GM23248 (cell line): Measurements from ENCODE around the gene COMMD7. TPM values are rescaled to one million over a fixed set of nuclear protein-coding genes. Genes with fewer than 3 reads are reported as not detected.

Experiments
- DNase-seq: peaks from one replicate; pipeline ENCODE4 v3.0.0-alpha.2; 2015
- H2AFZ ChIP-seq: fragments of 200-600 bp; sonication (generic); 2 replicates; pipeline ENCODE4 v1.6.1; 2016; ENCODE audit warnings: antibody characterized with exemption
- H3F3A ChIP-seq: fragments of 200-600 bp; sonication (generic); 2 replicates; pipeline ENCODE4 v1.6.1; 2016; ENCODE audit warnings: mild to moderate bottlenecking, antibody characterized with exemption, mixed run types; ENCODE audit not compliant: insufficient read depth
- H3K27ac ChIP-seq: fragments of 200-600 bp; sonication (generic); 2 replicates; pipeline ENCODE4 v1.5.1; 2016; ENCODE audit warnings: mild to moderate bottlenecking
- H3K27me3 ChIP-seq: fragments of 200-600 bp; sonication (generic); replicated peaks from 2 replicates; pipeline ENCODE4 v1.6.1; 2016; ENCODE audit warnings: mild to moderate bottlenecking; ENCODE audit not compliant: insufficient read depth
- H3K36me3 ChIP-seq: fragments of 200-600 bp; sonication (generic); 2 replicates; pipeline ENCODE4 v1.6.1; 2016; ENCODE audit warnings: low read depth, mild to moderate bottlenecking
- H3K4me1 ChIP-seq: fragments of 200-600 bp; sonication (generic); 2 replicates; pipeline ENCODE4 v1.6.1; 2016; ENCODE audit warnings: mild to moderate bottlenecking; ENCODE audit not compliant: insufficient read depth
- H3K4me2 ChIP-seq: fragments of 200-600 bp; sonication (generic); one replicate; pipeline ENCODE4 v1.6.1; 2016; ENCODE audit warnings: mild to moderate bottlenecking; ENCODE audit not compliant: unreplicated experiment
- H3K4me3 ChIP-seq: fragments of 200-600 bp; sonication (generic); 2 replicates; pipeline ENCODE4 v1.5.1; 2016; ENCODE audit warnings: mild to moderate bottlenecking
- H3K79me2 ChIP-seq: fragments of 200-600 bp; sonication (generic); 2 replicates; pipeline ENCODE4 v1.6.1; 2016; ENCODE audit warnings: mild to moderate bottlenecking; ENCODE audit not compliant: insufficient read depth
- H3K9ac ChIP-seq: fragments of 200-600 bp; sonication (generic); 2 replicates; pipeline ENCODE4 v1.6.1; 2016; ENCODE audit warnings: mild to moderate bottlenecking
- H3K9me2 ChIP-seq: fragments of 200-600 bp; sonication (generic); 2 replicates; pipeline ENCODE4 v1.6.1; 2016; ENCODE audit warnings: mixed run types, mild to moderate bottlenecking, moderate library complexity; ENCODE audit not compliant: insufficient read depth
- H3K9me3 ChIP-seq: fragments of 200-600 bp; sonication (generic); one replicate; pipeline ENCODE4 v1.6.1; 2017; ENCODE audit warnings: low read depth
- H4K20me1 ChIP-seq: fragments of 200-600 bp; sonication (generic); 2 replicates; pipeline ENCODE4 v1.6.0; 2016; ENCODE audit not compliant: insufficient read depth
- EZH2 ChIP-seq: fragments of 200-600 bp; sonication (generic); IDR thresholded peaks from 2 replicates; pipeline ENCODE4 v1.6.1; 2018; ENCODE audit warnings: antibody characterized with exemption, mild to moderate bottlenecking; ENCODE audit not compliant: insufficient read depth, poor library complexity, severe bottlenecking
- EZH2phosphoT487 ChIP-seq: fragments of 200-600 bp; sonication (generic); IDR thresholded peaks from 2 replicates; pipeline ENCODE4 v1.6.1; 2018; ENCODE audit warnings: antibody characterized with exemption, moderate library complexity, mild to moderate bottlenecking, low read depth; ENCODE audit not compliant: insufficient read depth
- whole genome bisulfite sequencing, 2 experiments: methylation state at CpG; one replicate each; pipeline ENCODE4 v1.1.6; 2015 to 2017; ENCODE audit warnings: low lambda C conversion rate in 2 of 2, low coverage in 1 of 2; ENCODE audit errors: missing lambda C conversion rate in 2 of 2; 5-methylcytosine and 5-hydroxymethylcytosine counted together
- in situ Hi-C: fragments of 300-500 bp; cut with MboI; formaldehyde crosslinking; loops from 2 replicates; pipeline ENCODE4 v1.15.0; 2020
- polyA plus RNA-seq: library from polyadenylated mRNA; unstranded; fragments of >200 nt; fragmentation: Nextera tagmentation; extraction: Ambion mirVana; gene quantifications from 2 replicates; pipeline ENCODE4 v1.2.1, GENCODE V29; 2016
- total RNA-seq: library from RNA; depleted of rRNA; stranded (reverse); fragments of >200 nt; shearing (Covaris generic); gene quantifications from 2 replicates; pipeline ENCODE4 v1.2.3, GENCODE V29; 2014

Gene COMMD7
- total and polyA plus RNA-seq, 2 experiments from 2014 or later, result 37.0 to 68.8 TPM

DNA sequence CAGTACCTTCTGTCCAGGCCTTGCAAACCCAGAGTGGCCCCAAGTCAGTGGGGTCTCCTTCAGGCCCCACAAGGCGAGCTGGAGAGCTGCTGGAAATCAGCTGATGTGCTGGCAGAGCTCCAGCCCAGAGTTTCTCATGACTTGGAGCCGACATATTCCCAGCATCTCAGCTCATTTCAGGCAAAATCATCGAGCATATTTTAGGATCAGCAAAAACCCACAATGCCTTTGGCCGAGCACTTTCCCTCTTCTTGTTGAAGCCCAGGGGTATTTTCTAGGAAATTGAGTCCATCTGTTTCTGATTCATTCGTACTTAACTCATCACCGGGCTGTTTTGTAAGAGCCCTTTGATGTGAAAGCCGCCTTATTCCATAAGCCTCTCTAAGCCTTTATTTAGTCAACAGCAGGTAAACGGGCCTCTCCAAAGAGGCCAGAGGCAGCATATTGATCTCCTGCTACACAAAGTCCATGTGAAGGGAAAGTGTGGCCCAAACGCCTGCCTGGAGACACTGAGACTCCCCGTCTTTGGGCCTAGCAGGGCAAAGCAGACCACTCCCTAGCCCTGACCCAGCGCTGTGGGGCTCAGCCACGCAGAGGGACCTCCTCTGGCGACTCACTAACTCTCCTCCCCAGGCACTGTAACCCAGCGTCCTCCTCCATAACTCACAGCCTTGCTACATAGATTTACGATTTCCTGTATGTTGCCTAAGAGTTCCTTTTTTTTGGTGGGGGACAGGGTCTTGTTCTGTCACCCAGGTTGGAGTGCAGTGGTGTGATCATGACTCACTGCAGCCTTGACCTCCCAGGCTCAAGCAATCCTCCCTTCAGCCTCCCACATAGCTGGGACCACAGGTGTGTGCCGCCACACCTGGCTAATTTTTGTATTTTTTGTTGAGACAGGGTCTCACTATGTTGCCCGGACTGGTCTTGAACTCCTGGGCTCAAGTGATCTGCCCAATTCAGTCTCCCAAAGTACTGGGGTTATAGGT lies 57.4 kb downstream of the COMMD7 start:
- Histone ChIP-seq H3K9me2 (no peaks in the 10 kb centered on the region), H3K36me3 (no peaks in the 10 kb centered on the region), H2AFZ (peak overlapping the region; percentile 14; the same call in 1 of the 2 replicates), H3K9me3 (no peaks in the 10 kb centered on the region), H3K9ac (no peak overlapping the region), H3K79me2 (no peaks in the 10 kb centered on the region), H3K27ac (peak overlapping the region; percentile 39), H3K4me2 (peak overlapping the region; percentile 59), H3F3A (0 out of 2 replicates have a peak, but pooled peaks cover 13% of the 10 kb centered on the region), H3K4me3 (no peak overlapping the region), H3K27me3 (no peaks in the 10 kb centered on the region), H3K4me1 (peaks cover 7% of the 10 kb centered on the region), H4K20me1 (no peaks in the 10 kb centered on the region)
- TF ChIP-seq EZH2, result no peak
- TF ChIP-seq EZH2phosphoT487, result 0 out of 2 replicates have a peak, but pooled peaks have one; percentile 55
- DNase-seq, result peak; percentile 94
- WGBS, 2 experiments, result 22 to 24% methylated on average over 17 of the region's 17 CpGs
- in situ Hi-C loops, result no loop called here

DNA sequence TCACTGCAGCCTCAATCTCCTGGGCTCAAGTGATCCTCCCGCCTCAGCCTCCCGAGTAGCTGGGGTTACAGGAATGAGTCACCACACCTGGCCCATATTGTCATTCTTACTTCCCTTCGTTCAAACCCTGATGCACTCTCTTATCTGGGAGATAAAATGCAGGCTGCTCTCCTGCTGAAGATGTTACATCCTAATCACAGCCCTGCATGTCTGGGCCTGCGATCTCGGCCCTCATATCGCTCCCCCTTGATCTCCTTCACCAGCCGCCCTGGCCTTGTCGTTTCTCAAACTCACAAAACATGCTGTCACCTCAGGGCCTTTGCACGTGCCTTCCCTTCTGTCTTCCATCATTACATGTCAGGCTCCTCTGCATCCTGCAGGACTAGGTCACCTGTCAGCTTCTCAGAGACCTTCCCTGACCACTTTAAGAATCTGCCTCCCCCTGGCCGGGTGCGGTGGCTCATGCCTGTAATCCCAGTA lies 60.7 kb downstream of the COMMD7 start:
- H3K9me3 ChIP-seq, result no peaks in the 10 kb centered on the region
- no peaks in the 10 kb centered on the region for H4K20me1 ChIP-seq
- WGBS, 2 experiments, result 97% methylated on average over 11 of the region's 11 CpGs
- H3K4me2 ChIP-seq, result no peak overlapping the region
- DNase-seq, result no peak
- H3F3A ChIP-seq, result 0 out of 2 replicates have a peak, but pooled peaks cover 13% of the 10 kb centered on the region
- H3K9ac ChIP-seq, result no peak overlapping the region
- no peaks in the 10 kb centered on the region for H3K27me3 ChIP-seq
- TF ChIP-seq EZH2phosphoT487, result no peak
- TF ChIP-seq EZH2, result no peak
- H3K4me1 ChIP-seq, result peaks cover 7% of the 10 kb centered on the region
- no peaks in the 10 kb centered on the region for H3K79me2 ChIP-seq
- H2AFZ ChIP-seq, result no peak overlapping the region
- H3K36me3 ChIP-seq, result no peaks in the 10 kb centered on the region
- H3K27ac ChIP-seq, result no peak overlapping the region
- H3K9me2 ChIP-seq, result no peaks in the 10 kb centered on the region
- H3K4me3 ChIP-seq, result no peak overlapping the region
- in situ Hi-C loops, result no loop called here

DNA sequence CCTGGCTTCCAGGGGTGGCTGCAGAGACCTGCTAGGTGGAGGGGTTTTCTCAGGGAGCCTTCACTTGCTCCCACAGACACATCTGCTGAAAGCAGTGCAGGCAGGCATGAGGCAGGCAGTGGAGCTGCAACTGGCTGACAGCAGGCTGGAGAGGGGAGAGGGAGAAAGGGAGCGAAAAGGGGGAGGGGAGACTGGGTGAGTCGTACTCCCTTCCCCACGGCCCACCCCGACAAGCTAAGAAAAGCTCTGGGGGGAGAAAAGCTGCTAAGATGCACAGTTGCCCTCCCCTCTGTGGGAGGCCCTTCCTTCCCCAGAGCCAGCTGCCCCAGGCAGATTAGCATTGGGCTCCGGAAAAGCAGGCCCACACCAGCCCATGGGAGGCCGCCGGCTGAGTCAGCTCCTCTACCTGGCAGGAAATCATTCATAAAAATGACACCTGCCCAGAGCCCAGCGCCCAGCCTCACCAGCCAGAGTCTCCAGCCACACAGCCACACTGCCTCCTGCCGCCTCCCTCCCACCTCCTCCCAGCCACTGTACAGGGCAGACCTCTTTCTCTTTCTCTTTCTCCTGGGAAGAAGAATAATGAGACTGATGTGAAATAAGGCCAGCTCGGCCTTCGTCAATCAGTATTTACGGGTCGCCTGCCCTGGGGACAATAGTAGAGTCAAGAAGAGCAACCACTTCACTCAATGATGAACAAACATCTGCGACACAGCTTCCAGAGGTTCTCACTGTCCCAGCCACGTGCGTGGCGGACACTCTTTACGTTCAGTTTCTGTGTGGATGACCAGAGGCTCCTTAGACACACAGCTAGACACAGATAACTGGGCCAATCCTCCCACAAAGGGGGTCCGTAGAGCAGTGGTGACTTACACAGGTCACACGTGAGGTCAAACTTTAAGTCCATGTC lies 61.8 kb downstream of the COMMD7 start:
- no peaks in the 10 kb centered on the region for H4K20me1 ChIP-seq
- in situ Hi-C loops, result no loop called here
- H2AFZ ChIP-seq, result no peak overlapping the region
- no peak overlapping the region for H3K9ac ChIP-seq
- no peaks in the 10 kb centered on the region for H3K36me3 ChIP-seq
- 78 to 79% methylated on average over 19 to 20 of the region's 20 CpGs for WGBS, 2 experiments
- H3F3A ChIP-seq, result 0 out of 2 replicates have a peak, but pooled peaks cover 13% of the 10 kb centered on the region
- H3K9me3 ChIP-seq, result no peaks in the 10 kb centered on the region
- H3K27ac ChIP-seq, result no peak overlapping the region
- no peak for TF ChIP-seq EZH2
- no peak for TF ChIP-seq EZH2phosphoT487
- H3K4me2 ChIP-seq, result no peak overlapping the region
- no peaks in the 10 kb centered on the region for H3K79me2 ChIP-seq
- no peaks in the 10 kb centered on the region for H3K27me3 ChIP-seq
- no peaks in the 10 kb centered on the region for H3K9me2 ChIP-seq
- H3K4me1 ChIP-seq, result peaks cover 7% of the 10 kb centered on the region
- DNase-seq, result no peak
- H3K4me3 ChIP-seq, result no peak overlapping the region

DNA sequence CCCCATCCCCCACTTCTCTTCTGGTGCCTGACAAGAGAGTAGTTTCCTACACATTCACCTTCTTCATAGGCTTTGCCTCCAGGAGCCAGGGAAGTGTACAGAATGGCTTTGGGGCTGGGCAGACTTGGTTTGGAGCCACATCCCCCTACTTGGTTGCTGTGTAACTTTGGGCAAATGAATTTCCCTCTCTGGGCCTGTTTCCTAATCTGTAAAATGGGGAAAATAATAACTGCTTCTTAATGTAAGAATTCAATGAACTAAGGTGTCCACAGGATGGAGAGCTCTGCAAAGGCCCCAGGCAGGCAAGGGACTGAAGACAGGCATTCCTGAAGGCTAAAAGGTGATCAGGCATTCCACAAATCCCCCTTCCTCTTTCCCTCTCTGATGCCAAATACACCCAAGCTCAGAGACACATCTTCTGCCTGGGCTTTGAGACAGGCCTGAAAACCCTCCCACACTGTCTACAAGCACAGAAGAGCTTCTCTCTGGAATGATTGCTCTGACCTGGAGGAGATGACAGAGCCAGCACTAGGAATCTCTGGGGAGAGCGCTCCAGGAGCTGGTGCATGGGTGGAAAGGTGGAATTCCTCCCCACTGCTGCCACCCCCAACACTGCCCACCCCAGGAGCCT lies 62.6 kb downstream of the COMMD7 start:
- H4K20me1 ChIP-seq, result no peaks in the 10 kb centered on the region
- no peak overlapping the region for H2AFZ ChIP-seq
- in situ Hi-C loops, result no loop called here
- no peak overlapping the region for H3K4me2 ChIP-seq
- H3K79me2 ChIP-seq, result no peaks in the 10 kb centered on the region
- H3K9me2 ChIP-seq, result no peaks in the 10 kb centered on the region
- H3K4me1 ChIP-seq, result peaks cover 7% of the 10 kb centered on the region
- H3K4me3 ChIP-seq, result no peak overlapping the region
- DNase-seq, result no peak
- H3K36me3 ChIP-seq, result no peaks in the 10 kb centered on the region
- 100% methylated on average over 1 of the region's 1 CpG for WGBS, 2 experiments
- no peak overlapping the region for H3K27ac ChIP-seq
- TF ChIP-seq EZH2, result no peak
- TF ChIP-seq EZH2phosphoT487, result no peak
- H3K9me3 ChIP-seq, result no peaks in the 10 kb centered on the region
- H3K27me3 ChIP-seq, result no peaks in the 10 kb centered on the region
- no peak overlapping the region for H3K9ac ChIP-seq
- 0 out of 2 replicates have a peak, but pooled peaks cover 7% of the 10 kb centered on the region for H3F3A ChIP-seq
